ENCODE data around the gene ANTKMT.

Gene ANTKMT

DNA sequence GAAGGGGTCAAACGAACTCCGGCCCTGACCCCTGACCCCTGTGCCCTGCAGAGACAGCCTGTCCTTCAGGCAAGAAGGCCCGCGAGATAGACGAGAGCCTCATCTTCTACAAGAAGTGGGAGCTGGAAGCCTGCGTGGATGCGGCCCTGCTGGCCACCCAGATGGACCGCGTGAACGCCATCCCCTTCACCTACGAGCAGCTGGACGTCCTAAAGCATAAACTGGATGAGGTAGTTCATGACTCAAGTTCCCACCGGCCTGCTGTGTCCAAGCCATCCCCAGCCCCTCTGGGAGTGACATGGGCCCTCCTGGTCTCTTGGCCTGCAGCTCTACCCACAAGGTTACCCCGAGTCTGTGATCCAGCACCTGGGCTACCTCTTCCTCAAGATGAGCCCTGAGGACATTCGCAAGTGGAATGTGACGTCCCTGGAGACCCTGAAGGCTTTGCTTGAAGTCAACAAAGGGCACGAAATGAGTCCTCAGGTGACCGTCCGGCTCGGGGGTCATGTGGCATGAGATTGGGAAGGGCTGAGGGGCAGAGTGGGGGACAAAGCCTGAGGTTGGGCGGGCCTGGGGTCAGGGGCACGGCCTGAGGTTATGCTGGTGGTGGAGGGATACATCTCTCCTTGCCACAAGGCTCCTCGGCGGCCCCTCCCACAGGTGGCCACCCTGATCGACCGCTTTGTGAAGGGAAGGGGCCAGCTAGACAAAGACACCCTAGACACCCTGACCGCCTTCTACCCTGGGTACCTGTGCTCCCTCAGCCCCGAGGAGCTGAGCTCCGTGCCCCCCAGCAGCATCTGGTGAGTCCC lies 45.3 kb downstream of the ANTKMT start:
- no peak for DNase-seq

DNA sequence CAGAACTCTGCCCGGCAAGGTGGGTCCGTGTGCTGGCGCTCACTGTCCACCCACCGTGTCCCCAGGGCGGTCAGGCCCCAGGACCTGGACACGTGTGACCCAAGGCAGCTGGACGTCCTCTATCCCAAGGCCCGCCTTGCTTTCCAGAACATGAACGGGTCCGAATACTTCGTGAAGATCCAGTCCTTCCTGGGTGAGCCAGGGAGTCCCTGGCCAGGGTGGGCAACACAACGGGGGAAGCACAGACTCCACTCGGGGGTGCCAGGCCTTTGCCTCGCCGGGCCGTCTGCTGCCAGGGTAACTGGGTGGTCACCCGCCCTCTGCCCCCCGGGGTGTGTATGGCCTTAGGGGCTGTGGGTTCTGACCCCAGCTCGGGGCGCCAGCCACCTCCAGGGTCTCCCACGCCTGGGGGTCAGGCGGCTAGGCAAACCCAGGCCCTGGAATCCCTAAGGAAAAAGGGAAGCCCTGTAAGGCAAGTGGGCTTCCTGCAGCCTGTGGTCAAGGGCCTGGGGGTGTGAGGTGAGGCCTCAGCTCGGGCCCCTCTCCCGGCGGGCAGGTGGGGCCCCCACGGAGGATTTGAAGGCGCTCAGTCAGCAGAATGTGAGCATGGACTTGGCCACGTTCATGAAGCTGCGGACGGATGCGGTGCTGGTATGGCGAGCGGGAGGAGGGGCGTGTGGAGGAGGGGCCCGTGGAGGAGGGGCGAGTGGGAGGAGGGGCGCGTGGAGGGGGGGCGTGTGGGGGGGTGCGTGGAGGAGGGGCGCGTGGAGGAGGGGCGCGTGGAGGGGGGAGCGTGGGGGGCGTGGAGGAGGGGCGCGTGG lies 46.1 kb downstream of the ANTKMT start:
- no peak for DNase-seq

GRCh38 chr16:767743-768235 lies 46.8 kb downstream of the ANTKMT start:
- no peak for DNase-seq

DNA sequence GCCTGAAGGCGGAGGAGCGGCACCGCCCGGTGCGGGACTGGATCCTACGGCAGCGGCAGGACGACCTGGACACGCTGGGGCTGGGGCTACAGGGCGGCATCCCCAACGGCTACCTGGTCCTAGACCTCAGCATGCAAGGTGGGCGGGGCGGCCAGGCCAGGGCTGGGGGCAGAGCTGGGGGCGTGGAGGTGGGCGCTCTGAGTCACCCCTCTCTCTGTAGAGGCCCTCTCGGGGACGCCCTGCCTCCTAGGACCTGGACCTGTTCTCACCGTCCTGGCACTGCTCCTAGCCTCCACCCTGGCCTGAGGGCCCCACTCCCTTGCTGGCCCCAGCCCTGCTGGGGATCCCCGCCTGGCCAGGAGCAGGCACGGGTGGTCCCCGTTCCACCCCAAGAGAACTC lies 47.5 kb downstream of the ANTKMT start:
- DNase-seq, result no peak

- no peak for DNase-seq
These were observed 48.3 kb downstream of the ANTKMT start for GRCh38 chr16:769184-769784.

- DNase-seq, result no peak
These were observed 49.0 kb downstream of the ANTKMT start for GRCh38 chr16:769934-770333.

- no peak for DNase-seq
These were observed 49.5 kb downstream of the ANTKMT start for GRCh38 chr16:770411-770810.
